ENCODE results near the gene TTC3. TPM values are rescaled to one million over a fixed set of nuclear protein-coding genes. Genes with fewer than 3 reads are reported as not detected.

Gene TTC3
- total and polyA plus RNA-seq, 10 of the 15 experiments (the other 5 are each of a cell fraction or from before 2014, with no cell fraction given) = 23.1 to 94.9 (median 72.7) TPM

DNA sequence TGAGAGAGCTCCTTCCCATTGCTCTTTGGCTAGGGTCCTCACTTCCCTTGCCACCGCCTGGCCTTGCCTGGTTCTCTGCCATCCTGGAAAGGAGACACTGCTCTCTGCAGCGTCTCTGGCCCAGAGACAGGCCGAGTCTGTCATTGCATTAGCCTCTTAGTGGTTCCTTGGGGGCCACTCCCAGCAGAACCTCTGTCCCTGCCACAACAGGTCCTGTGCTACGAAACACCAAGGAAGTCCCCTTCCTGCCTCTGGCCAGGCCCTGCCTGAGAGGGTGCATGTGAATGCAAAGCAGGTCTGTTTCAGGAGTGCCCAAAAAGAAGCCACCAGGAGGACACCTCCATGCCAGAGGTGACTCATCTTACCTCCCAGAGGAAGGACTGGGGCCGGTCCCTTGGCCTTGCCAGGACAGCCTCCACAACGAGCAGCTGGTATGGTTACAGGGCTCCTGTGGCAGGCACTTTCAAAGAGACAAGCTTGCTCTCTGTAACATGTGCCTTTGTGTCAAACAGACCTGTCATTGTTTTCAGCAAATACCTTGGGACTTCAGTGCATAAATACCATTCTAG lies 134.5 kb downstream of the TTC3 start:
- H3K4me1 ChIP-seq (ENCODE audit: control insufficient read depth, insufficient read depth, low read length) = peaks cover 40% of the 10 kb centered on the region
- POLR2A ChIA-PET = interaction anchor here (0.7 to 2.4 kb wide), 8 partner anchors 13 to 200 kb away, joined by 3 to 12 read pairs (median 4); partner anchors contain the start of gene VPS26C
- peak overlapping the region; percentile 86 for H3K9ac ChIP-seq (ENCODE audit: control insufficient read depth, insufficient read depth, low read length)
- H3K4me2 ChIP-seq (ENCODE audit: control insufficient read depth, insufficient read depth) = peak overlapping the region; percentile 99
- H4K20me1 ChIP-seq (ENCODE audit: control insufficient read depth, insufficient read depth) = no peaks in the 10 kb centered on the region
- DNase-seq (ENCODE audit: low read depth, low spot score) = peak; percentile 82
- no peaks in the 10 kb centered on the region for H3K27me3 ChIP-seq (replicated peaks in 1 of 2; ENCODE audit: control insufficient read depth in 2 of 2, insufficient read depth in 2 of 2, low read length in 1 of 2)
- in situ Hi-C loops (cut with MboI) = no loop called here
- BruUV-seq (replicated peaks) = TSS peak; percentile 81
- H3K79me2 ChIP-seq (ENCODE audit: control insufficient read depth, insufficient read depth, low read length) = no peaks in the 10 kb centered on the region
- H2AFZ ChIP-seq (ENCODE audit: control insufficient read depth, low read depth, low read length) = peak overlapping the region; percentile 87
- H3K4me3 ChIP-seq = peak overlapping the region; percentile 43
- peaks cover 0 to 6% of the 10 kb centered on the region in 2 experiments; a peak in 1 of 4 replicates for H3K36me3 ChIP-seq (ENCODE audit: control insufficient read depth in 2 of 2, insufficient read depth in 2 of 2, low read length in 1 of 2)
- FAIRE-seq = no peak
- peak; percentile 73 for ATAC-seq
- SMC1A ChIA-PET (ENCODE audit: uncharacterized antibody, unreplicated experiment) = interaction anchor here (0.6 to 3.7 kb wide), 16 partner anchors 13 to 240 kb away, joined by 3 to 15 read pairs (median 5); partner anchors contain the start of gene VPS26C
- CTCF ChIA-PET = interaction anchor here (0.8 to 2.1 kb wide), 11 partner anchors 10 to 294 kb away, joined by 3 to 5 read pairs (median 4); partner anchors contain the start of gene VPS26C
- RAD21 ChIA-PET (ENCODE audit: unreplicated experiment) = interaction anchor here (1.0 to 2.3 kb wide), 9 partner anchors 8 to 161 kb away, joined by 3 to 13 read pairs (median 6); partner anchors contain the start of gene VPS26C
- H3K27ac ChIP-seq (ENCODE audit: control insufficient read depth, insufficient read depth) = peak overlapping the region; percentile 96
- no peaks in the 10 kb centered on the region; the same call in 2 of the 3 replicates for H3K9me3 ChIP-seq (replicated peaks; ENCODE audit: control insufficient read depth, insufficient read depth, low read length)
- intact Hi-C loops (cut with micrococcal nuclease; ENCODE audit: unreplicated experiment) = loop anchor here (2.0 to 5.0 kb wide), 2 partner anchors 50 to 159 kb away; partner anchors contain the start of gene DYRK1A
- 0% methylated on average over 6 of the region's 6 CpGs for WGBS (ENCODE audit: insufficient coverage, insufficient replicate concordance, low lambda C conversion rate, missing lambda C conversion rate)
- peak; percentile 75 to 89 for TF ChIP-seq IKZF2 (IDR thresholded peaks at IDR 0.05)
- peak; percentile 70 for TF ChIP-seq EED (IDR thresholded peaks at IDR 0.05; ENCODE audit: low read depth)
- 0 out of 2 replicates have a peak, but pooled peaks have one; percentile 55 for TF ChIP-seq CREM (IDR thresholded peaks at IDR 0.05; ENCODE audit: low read depth)
- TF ChIP-seq MTA3 (IDR thresholded peaks at IDR 0.05; ENCODE audit: borderline replicate concordance, low read length) = peak; percentile 23; the same call in 1 of the 2 replicates
- TF ChIP-seq SUPT20H (IDR thresholded peaks at IDR 0.05; ENCODE audit: borderline replicate concordance, control insufficient read depth, low read depth, low read length) = no peak
- TF ChIP-seq, protein P1, sequence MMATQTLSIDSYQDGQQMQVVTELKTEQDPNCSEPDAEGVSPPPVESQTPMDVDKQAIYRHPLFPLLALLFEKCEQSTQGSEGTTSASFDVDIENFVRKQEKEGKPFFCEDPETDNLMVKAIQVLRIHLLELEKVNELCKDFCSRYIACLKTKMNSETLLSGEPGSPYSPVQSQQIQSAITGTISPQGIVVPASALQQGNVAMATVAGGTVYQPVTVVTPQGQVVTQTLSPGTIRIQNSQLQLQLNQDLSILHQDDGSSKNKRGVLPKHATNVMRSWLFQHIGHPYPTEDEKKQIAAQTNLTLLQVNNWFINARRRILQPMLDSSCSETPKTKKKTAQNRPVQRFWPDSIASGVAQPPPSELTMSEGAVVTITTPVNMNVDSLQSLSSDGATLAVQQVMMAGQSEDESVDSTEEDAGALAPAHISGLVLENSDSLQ (IDR thresholded peaks at IDR 0.05) = peak; percentile 63; the same call in 1 of the 2 replicates
- TF ChIP-seq TCF3 (IDR thresholded peaks at IDR 0.05; ENCODE audit: borderline replicate concordance, insufficient read depth, low read depth, low read length) = peak; percentile 46; the same call in 1 of the 2 replicates
- TF ChIP-seq, protein P2, sequence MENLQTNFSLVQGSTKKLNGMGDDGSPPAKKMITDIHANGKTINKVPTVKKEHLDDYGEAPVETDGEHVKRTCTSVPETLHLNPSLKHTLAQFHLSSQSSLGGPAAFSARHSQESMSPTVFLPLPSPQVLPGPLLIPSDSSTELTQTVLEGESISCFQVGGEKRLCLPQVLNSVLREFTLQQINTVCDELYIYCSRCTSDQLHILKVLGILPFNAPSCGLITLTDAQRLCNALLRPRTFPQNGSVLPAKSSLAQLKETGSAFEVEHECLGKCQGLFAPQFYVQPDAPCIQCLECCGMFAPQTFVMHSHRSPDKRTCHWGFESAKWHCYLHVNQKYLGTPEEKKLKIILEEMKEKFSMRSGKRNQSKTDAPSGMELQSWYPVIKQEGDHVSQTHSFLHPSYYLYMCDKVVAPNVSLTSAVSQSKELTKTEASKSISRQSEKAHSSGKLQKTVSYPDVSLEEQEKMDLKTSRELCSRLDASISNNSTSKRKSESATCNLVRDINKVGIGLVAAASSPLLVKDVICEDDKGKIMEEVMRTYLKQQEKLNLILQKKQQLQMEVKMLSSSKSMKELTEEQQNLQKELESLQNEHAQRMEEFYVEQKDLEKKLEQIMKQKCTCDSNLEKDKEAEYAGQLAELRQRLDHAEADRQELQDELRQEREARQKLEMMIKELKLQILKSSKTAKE (IDR thresholded peaks at IDR 0.05; ENCODE audit: low read depth, poor library complexity, severe bottlenecking) = peak; percentile 41
- 0 out of 2 replicates have a peak, but pooled peaks have one; percentile 24 for TF ChIP-seq SPI1 (IDR thresholded peaks at IDR 0.05; ENCODE audit: borderline replicate concordance, insufficient read depth, low read depth, low read length)
- TF ChIP-seq MYC (IDR thresholded peaks at IDR 0.05; ENCODE audit: insufficient read depth, insufficient read length, insufficient replicate concordance, low read length, severe bottlenecking) = no peak
- peak; percentile 7; the same call in 1 of the 2 replicates for TF ChIP-seq NFIC (IDR thresholded peaks at IDR 0.05; ENCODE audit: low read depth, low read length)
- TF ChIP-seq YBX1 (IDR thresholded peaks at IDR 0.05) = no peak
- peak; percentile 72 for TF ChIP-seq DPF2 (IDR thresholded peaks at IDR 0.05)
- TF ChIP-seq, protein P3, sequence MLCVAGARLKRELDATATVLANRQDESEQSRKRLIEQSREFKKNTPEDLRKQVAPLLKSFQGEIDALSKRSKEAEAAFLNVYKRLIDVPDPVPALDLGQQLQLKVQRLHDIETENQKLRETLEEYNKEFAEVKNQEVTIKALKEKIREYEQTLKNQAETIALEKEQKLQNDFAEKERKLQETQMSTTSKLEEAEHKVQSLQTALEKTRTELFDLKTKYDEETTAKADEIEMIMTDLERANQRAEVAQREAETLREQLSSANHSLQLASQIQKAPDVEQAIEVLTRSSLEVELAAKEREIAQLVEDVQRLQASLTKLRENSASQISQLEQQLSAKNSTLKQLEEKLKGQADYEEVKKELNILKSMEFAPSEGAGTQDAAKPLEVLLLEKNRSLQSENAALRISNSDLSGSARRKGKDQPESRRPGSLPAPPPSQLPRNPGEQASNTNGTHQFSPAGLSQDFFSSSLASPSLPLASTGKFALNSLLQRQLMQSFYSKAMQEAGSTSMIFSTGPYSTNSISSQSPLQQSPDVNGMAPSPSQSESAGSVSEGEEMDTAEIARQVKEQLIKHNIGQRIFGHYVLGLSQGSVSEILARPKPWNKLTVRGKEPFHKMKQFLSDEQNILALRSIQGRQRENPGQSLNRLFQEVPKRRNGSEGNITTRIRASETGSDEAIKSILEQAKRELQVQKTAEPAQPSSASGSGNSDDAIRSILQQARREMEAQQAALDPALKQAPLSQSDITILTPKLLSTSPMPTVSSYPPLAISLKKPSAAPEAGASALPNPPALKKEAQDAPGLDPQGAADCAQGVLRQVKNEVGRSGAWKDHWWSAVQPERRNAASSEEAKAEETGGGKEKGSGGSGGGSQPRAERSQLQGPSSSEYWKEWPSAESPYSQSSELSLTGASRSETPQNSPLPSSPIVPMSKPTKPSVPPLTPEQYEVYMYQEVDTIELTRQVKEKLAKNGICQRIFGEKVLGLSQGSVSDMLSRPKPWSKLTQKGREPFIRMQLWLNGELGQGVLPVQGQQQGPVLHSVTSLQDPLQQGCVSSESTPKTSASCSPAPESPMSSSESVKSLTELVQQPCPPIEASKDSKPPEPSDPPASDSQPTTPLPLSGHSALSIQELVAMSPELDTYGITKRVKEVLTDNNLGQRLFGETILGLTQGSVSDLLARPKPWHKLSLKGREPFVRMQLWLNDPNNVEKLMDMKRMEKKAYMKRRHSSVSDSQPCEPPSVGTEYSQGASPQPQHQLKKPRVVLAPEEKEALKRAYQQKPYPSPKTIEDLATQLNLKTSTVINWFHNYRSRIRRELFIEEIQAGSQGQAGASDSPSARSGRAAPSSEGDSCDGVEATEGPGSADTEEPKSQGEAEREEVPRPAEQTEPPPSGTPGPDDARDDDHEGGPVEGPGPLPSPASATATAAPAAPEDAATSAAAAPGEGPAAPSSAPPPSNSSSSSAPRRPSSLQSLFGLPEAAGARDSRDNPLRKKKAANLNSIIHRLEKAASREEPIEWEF (IDR thresholded peaks at IDR 0.05; ENCODE audit: insufficient replicate concordance, low read depth, low read length) = no peak

All from GM12878 (cell line).